ENCODE measurements around the gene ALLC.

ALLC gene

DNA sequence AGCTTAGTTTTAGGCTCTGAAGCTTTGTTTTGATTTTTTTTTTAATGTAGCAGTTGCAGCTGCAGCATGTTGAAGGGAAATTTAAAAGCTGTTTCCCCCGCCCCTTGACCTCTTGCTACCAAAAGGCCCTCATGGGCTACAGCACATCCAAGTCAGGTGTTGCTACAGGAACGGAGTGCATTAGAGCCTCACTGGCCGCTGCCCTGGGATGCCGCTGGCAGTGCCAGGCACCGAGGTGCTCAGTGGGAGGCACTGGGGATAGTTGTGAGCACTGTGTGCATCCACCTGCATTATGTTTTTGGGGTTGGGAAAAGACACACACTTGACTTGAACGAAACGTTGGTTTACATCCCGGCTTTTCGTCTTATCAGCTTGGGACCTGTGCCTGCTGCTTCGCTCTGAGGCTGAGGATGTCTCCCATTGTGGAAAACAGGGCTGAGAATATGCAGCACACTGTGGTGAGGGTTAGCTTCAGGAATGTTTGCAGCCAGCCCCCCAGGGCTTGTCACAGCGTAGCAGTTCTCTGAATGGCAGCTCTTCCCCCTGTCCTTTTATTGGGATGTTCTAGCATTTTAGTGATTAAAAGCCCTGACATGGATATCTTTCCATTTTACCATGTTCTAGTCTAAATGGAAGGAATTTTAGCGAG lies 69.5 kb downstream of the ALLC start:
- DNase-seq, result no peak

DNA sequence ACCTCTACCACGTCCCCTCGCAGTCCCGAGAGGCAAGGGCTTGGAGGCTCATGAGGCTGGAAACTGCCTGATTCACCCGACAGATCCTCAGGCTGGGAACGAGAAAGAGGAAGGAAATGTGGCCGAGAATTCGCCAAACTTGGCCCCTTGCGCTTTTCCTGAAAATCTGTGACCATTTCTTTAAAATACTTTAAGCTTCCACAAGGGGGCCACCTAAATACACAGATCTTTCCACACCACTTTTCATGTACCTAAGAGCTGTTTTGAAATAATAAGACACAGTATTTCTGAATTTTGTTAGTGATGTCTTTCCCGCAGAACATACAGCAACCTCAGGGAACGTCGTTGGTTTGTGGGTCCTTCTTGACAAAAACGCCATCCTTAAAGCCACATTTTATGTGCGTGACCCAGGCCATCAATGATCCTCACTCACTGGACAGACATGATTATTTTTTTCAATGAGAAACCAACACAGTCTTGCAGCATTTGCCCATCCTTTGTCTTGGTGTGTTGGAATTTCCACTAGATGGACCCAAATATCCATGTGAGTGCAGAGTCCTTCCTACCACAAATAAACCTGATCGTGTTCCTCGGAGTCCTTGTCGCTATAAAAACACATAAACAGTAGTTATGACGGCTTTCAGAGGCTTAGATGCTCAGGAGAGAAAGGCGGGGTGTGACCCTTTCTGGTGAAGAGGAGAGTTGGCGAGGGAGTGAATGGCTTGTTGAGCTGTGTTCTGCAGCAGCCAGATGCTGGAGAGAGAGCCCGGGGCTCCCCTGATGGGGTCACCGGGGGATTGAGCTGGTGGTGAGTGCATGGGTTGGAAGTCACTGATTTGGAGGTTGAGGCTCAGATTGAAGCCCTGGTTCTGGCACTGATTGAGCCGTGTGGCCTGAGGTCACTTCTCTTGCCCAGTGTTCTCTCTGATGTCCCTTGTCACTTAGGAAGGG lies 70.4 kb downstream of the ALLC start:
- peak; percentile 56 for DNase-seq

DNA sequence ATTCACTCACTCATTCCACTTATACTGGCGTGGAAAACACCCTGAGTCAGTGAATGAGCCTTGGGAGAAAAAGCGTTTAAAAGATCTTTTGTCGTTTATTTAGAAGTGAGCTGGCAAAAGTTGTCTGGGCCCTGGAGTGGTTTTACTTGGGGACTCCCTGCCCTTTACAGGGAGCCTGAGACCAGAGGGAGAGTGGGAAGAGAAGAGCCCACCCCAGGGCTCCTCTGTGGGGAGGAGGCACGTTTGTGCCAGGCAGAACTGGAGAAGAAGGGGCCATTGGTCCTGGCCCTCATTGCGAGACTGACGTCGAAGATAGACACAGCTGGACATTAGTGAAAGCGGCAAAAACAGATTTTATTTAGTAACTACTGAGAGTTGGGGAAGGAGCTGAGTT lies 71.1 kb downstream of the ALLC start:
- DNase-seq, result no peak

DNA sequence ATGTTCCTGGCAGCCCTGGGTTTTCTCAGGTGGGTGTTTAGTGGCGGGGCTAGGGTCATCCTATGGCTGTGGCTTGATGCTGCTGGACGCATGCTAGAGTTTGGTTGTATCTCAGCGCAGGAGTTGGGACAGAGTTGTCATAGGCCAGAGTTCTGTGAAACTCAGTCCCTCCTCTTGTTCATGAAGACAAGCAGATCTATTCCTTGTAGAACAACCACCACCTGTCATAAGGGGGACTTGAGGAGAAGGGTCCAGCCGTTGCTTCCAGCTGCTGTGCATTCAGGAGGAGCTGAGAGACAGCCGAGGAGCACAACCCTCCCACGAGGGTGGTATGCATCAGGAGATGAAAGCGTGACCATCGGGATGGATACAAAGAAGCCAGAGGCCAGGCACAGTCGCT lies 71.8 kb downstream of the ALLC start:
- no peak for DNase-seq

DNA sequence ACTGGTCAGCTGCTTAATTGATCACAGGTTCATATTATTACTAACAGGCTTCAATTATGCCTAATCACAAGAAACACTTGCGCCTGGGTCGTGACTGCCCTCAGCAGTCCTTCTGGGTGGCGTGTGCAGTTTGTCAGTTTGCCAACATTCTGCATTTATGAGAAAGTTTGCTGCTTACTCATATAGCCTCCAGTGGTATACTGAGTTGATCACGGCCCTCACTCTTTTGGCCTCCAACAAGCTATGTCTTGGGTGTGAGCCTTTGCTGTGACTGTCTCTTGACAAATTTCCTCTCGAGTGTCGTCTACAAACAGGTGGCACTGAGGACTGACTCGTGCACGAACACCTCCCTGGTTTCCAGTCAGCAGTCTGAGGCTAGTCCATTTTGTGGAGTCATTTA lies 72.6 kb downstream of the ALLC start:
- no peak for DNase-seq

DNA sequence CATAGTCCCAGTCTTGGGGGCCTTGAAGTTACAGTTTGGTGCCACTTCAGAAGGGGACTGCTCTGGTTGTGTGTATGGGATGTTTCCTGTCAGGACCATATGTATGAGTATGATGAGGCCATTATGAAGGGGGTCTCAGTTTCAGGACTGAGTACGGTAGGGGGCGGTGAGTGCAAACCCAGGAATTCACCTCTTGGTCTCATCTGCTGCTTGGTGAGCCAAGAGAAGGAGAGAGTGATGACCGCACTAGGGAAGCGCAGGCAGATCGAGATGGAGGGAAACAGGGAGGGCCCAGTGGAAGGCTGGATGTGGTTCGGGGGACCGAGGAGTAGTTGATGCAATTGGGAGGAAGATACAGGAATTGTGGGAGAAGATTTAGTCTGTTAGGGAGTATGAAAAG lies 73.8 kb downstream of the ALLC start:
- no peak for DNase-seq

DNA sequence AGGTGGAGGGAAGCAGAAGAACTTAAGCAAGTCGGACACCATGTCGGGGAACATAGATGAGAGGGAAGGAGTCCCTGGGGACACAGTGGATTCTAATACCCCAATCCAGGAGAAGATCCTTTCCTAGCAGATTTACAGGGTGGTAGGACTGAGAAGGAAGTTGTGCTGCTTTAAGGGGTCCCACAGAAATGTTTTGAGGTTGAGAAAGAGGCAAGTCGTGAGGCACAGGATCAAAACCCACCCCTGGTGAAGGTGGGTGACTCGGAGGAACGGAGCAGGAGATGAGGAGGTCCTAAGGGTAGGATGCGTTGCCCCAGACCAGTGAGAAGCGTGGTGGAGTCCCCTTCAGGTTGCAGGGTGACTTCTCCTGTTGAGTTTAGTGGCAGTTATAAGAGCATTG lies 78.1 kb downstream of the ALLC start:
- DNase-seq, result no peak

DNA sequence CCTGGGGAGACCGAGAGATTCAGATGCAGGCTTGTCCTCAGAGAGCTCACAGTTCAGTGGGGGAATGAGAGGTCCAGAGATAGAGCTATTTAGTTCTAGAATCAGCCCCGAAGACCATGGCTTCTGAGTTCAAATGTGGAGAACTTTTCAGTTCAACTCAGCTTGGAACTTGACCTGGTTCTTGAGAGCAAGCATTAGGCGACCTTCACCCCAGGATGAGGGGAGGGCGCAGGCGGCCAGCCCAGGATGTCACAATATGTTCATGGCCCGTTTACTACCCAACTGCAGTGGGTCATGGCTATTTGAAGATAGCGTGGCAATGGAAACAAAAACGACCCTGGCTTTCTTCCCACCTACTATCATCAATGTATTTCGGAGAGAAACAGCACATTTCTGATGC lies 79.1 kb downstream of the ALLC start:
- DNase-seq, result no peak

DNA sequence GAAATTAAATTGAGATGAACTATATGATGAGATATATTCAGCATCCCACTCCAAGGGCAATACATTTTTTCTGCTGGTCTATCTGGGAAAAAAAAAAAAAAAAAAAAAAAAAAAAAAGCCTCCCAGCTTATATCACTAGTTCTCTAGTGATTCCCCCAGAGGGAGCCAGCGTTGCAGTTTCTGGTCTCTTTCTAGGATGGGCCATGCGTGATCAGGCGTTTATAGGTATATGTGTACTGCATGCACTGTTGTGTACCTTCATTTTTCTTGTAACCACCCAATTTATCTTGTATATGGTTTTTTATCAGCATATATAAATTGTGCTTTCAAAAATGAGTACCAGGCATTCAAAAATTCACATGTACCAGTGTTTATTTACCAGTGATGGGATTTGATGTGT lies 80.5 kb downstream of the ALLC start:
- peak; percentile 6 for DNase-seq

DNA sequence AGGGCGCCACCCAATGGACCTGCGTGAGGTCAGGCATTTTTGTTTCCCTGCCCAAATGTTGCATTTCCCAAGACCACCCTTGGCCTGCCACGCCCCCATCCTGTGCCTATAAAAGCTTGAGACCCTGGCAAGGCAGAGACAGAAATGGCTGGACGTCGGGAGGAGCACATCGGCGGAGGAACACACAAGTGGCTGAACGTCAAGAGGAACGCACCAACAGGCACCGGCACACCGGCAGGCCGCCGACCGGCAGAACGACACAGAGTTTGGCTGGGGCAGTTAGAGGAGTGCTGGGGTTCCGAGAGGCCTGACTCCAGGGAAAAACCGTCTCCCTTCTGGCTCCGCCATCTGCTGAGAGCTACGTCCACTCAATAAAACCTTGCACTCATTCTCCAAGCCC lies 81.3 kb downstream of the ALLC start:
- DNase-seq, result no peak

DNA sequence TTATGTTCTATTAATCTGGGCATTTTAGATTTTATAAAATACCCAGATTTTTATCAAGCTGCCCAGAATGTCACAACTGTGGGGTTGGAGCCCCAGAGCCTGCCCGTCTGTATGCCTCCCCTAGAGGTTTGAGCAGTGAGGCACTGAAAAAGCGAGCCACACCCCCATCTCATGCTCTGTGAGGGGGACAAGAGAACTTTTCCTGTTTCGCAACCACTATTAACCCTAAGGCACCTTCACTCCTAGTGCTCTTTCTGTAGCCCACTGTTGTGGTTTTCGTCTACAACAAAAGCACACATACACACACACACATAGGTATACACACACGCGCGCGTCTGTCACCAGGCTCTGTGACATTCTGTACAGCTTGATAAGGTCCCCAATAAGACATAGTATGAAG lies 83.4 kb downstream of the ALLC start:
- no peak for DNase-seq

DNA sequence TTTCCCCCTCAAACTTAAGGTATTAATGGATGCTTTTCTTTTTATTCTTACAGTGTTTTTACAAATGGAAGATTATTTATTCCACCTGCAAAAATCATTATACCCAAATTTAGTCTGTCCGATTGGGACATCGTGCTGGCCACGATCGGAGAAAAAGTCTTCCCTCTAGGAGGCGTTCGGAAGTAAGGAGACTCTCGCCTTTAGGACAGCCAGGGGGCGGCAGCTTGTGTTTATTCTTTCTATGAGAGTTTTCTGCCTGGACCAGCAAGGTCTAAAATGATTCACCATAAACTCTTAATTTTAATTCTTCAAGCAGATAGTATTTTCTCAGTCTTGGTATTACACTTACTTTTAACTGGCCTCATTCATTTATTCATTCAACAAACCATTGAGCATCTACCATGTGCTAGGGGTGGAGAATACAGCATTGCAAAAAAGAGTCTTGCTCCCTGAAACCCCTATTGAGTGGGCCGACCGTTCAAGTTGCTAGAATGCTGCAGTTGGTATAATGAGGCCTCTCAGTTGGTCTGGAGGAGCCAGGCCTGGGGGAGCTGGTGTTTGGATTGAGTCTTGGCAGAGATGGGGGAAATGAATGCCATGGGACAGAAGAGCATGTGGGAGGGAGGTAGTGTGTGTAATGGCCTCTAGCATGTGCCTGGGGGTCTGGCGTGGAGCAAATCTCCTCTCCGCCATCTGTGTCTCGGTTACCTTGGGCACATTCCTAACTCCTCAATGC lies 84.0 kb downstream of the ALLC start:
- DNase-seq, result no peak

DNA sequence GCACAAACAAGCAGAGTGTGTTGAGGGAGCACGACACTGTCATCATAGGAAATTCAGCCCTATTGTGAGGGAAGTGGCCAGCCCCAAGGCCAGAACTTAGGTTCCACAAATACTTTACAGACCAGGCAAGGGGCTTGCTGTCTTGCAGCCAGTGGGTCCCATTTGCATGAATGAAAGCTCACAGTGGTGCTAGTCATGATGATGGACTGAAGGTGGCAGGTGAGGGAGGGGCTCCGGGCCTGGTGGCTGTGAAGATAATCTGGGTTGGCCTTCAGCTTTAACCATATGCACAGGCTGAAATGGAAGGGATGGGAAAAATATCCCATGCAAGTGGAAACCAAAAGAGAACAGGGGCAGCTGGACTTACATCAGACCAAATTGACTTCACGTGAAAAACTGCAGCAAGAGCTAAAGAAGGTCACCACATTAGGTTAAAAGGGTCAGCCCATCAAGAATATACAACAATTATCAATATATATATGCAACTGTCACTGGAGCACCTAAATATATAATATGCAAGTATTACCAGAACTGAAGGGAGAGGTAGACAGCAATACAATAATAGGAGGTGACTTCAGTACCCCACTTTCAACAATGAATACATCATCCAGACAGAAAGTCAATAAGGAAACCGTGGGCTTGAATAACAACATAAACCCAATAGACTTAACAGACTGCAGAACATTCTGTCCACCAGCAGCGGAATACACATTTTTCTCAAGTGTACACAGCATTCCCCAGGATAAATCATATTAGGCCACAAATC lies 84.9 kb downstream of the ALLC start:
- DNase-seq, result no peak

DNA sequence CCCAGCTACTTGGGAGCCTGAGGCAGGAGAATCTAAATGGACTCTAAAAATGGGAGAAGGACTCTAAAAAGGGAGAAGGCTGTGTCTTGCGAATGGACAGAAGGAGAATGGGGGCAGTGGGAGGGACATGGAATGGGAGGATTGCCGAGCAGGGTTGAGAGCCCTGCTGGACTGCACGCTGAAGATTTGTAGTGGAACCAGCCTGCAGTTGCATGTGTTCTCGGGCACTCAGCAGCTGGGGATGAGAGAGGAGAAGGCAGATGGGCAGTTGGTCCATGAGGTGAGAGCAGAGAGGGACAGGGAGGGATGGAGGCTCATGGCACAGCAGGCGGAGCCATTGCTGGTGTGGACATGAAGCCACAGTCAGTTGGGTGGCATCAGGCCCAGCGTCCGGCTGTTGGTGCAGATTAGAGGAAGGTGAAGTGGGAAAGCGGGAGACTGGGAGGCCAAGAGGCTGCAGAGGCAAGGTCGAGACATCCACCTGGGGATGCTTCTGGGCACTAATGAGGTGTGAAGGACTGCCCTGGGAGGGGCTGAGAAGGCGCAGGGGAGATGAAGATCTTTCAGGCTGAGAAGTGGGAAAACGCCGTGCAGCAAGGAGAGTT lies 86.1 kb downstream of the ALLC start:
- no peak for DNase-seq

DNA sequence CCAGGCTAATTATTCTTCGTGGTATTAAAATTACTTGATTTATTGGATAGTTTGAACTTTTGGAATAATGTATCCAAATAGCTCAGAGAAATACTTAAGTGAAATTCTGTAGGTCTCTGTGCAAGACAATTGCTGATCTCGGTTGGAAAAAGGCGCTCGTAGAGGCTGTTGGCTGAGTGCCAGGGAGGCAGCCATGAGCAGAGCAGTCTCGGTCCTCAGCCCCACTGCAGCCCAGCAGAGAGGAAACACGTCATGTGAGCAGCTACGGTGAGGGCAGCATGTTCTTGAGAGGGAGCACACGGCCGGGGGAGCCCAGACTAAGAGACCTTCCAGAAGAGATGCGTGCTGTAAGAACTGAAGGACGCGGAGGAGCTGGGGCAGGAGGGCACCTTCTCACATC lies 87.9 kb downstream of the ALLC start:
- no peak for DNase-seq

DNA sequence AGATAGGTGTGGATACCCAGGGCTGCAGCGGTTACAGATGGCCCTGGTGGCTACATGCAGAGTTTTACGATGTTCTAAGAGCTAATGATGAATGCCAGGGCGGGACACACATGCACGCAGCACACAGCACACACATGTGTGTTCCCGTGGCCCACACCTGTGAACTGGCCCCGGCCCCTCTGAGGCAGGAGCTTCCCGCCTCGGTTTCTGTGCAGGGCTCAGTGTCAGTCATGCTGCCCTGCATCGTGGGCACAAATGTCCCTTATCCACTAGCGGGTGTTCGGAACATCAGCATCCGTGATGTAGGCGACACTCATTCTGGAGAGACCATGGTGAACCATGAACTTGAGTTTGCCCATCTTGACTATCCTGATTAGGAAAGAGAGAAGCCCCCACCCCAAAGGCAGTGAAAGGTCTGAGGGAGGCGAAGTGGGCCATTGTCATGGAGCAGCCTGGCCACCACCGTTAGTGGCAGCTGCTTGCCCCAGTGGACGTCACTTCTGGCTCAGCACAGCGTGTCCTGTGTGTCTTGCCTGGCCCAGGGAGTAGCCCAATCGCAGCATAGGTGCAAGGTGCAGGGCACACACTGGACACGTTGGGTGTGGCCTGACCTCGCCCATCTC lies 89.1 kb downstream of the ALLC start:
- DNase-seq, result no peak

DNA sequence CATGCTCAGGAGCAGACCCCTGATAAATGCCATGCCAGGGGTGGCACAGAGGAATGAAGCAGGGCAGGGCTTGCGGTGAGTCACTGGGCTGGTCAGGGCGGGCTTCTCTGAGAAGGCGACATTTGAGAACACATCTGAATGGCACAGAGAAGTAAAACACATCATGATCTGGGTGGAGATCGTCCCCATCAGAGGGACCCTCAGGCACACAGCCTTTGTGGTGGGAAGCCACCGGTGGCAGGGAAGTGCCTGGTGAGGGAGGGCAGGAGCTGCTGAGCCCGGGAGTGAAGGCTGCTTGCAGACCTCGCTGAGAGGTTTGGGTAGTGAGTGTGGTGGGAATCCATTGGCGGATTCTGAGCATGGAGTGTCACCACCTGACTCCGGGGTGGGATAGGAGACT lies 89.8 kb downstream of the ALLC start:
- no peak for DNase-seq

DNA sequence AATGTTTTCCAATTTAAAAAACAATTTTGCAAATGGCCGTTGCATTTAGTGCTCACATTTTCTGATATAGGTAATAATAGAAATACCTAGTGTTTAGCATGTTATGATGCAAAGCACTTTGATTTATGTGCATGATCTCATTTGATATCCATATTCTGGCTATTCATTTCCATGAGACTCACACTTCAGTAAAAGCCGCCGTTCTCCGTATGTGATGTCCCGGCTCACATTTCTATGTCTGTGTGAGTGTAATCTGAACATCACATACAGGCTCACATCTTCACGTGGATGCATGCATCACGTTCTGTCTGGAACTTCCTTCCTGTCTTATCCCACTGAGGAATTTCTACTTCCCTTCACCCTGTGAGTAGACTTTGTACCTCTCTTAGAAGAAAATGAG lies 91.2 kb downstream of the ALLC start:
- no peak for DNase-seq

DNA sequence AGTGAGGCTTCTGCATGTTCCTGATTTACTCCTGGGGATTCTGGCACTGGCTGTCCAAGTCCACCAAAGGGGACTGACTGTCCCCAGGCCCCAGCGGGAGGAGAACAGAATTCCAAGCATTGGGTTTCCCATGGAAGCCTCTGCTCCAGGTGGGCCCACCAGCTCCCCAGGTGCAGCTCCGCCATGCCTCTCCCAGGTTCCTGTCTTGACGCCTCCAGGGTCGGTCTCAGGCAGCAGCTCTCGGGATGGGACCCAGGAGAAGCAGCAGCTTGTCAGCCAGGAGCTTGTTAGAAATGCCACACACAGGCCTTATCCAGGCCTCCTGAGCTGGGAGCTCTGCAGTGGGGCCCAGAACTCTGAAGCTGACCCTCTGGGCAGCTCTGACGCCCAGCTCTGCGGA lies 93.3 kb downstream of the ALLC start:
- no peak for DNase-seq

DNA sequence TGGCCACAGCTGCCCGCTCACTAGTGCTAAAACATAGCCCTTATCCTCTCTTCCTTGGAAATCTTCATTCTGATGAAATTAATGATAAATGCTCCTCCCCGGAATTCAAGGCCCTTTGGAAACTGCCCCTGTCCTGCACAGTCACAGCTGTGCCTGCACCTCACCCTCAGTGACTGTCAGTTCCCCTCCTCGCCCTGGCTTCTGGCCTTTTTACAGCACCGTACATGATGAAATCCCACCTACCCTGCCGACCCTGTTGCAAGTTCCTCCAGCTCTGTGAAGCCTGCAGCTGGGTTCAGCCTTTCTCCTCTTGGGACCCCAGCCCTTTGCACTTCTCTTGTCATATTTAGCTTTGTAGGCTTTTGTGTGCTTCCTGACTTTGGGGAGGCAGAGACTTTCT lies 93.8 kb downstream of the ALLC start:
- no peak for DNase-seq

Measured in COR-L47 (cell line).